GM06990 (cell line): Measurements from ENCODE around the gene SUGP1.

ENCODE experiments used
- DNase-seq: peaks from one replicate; pipeline ENCODE4 v3.0.0-alpha.2; 2011; ENCODE audit not compliant: insufficient read length; ENCODE audit errors: extremely low read depth
- H3K27me3 ChIP-seq: replicated peaks from 2 replicates; pipeline ENCODE4 v1.6.0; 2011; ENCODE audit warnings: low read length; ENCODE audit not compliant: control insufficient read depth, insufficient read depth
- H3K36me3 ChIP-seq: 2 replicates; pipeline ENCODE4 v1.5.1; 2011; ENCODE audit warnings: low read length; ENCODE audit not compliant: control insufficient read depth, insufficient read depth
- H3K4me3 ChIP-seq: replicated peaks from 2 replicates; pipeline ENCODE4 v1.5.1; 2011; ENCODE audit warnings: low read depth, mild to moderate bottlenecking, control low read depth, low read length
- TF ChIP-seq, protein P1 (sequence below): IDR thresholded peaks from 2 replicates; pipeline ENCODE4 v1.5.1; 2011; ENCODE audit warnings: low read length, control low read depth, mild to moderate bottlenecking, inconsistent platforms; ENCODE audit not compliant: insufficient read depth, poor library complexity, severe bottlenecking

The SUGP1 gene

DNA sequence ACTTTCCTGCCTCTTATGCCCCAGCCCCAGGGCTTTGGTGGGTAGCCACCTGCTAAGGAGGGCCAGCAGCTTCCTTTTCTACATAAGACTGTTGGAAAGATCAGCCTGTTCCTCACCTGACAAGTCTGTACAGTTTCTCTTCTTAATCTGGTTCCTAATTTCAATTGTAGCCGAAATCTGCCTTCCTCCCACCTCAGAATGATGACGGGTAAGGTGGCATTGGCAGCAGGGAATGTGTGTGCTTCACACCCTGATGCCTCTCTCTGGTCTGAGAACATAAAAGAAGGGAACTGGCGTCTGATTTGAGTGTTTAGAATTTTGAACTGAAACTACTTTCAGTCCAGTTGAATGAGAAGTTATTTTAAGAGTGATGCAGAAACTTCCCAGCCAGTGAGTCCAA is 16.3 kb upstream of the SUGP1 start:
- no peak for DNase-seq
- no peaks in the 10 kb centered on the region for H3K27me3 ChIP-seq
- TF ChIP-seq, protein P1, sequence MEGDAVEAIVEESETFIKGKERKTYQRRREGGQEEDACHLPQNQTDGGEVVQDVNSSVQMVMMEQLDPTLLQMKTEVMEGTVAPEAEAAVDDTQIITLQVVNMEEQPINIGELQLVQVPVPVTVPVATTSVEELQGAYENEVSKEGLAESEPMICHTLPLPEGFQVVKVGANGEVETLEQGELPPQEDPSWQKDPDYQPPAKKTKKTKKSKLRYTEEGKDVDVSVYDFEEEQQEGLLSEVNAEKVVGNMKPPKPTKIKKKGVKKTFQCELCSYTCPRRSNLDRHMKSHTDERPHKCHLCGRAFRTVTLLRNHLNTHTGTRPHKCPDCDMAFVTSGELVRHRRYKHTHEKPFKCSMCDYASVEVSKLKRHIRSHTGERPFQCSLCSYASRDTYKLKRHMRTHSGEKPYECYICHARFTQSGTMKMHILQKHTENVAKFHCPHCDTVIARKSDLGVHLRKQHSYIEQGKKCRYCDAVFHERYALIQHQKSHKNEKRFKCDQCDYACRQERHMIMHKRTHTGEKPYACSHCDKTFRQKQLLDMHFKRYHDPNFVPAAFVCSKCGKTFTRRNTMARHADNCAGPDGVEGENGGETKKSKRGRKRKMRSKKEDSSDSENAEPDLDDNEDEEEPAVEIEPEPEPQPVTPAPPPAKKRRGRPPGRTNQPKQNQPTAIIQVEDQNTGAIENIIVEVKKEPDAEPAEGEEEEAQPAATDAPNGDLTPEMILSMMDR: no peak
- H3K36me3 ChIP-seq: peaks cover 50% of the 10 kb centered on the region
- H3K4me3 ChIP-seq: no peak overlapping the region

DNA sequence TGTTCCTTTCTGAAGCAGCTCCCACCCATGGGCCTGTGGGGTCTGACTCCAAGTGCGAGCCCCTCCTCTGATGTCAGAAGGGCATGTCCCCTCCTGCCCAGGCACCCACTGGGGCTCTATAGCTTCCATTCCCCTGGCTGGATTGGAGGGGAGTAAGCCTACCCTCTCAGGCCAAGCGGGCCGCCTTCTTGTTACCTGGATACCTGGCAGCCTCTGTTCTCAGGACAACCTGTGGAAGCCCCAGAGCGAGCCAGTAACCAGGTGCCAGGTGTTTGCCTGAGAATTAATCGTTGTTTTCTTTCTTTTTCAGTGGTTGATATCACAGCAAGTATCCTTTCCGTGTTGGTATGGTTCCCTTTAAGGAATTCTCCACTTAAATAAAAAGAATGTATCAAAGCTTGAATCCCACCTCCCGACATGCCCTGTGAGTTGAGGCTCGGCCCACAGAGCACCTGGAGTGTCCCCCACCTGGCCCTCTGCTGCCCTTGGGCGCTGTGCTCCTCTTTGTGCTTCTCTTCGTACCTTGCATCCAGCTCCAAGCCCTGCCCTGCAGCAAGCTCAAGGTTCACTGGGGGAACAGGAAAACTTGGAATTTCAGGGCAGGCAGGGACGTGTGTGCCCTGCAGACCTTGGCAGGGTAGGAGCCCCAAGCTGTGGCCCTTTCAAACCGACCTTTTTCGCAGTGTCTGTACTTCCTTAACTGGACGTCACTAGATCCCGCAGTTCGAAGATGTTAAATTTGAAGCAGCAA is 15.3 kb upstream of the SUGP1 start:
- no peak overlapping the region for H3K4me3 ChIP-seq
- peaks cover 43% of the 10 kb centered on the region for H3K36me3 ChIP-seq
- TF ChIP-seq, protein P1: no peak
- no peak for DNase-seq
- H3K27me3 ChIP-seq: no peaks in the 10 kb centered on the region

DNA sequence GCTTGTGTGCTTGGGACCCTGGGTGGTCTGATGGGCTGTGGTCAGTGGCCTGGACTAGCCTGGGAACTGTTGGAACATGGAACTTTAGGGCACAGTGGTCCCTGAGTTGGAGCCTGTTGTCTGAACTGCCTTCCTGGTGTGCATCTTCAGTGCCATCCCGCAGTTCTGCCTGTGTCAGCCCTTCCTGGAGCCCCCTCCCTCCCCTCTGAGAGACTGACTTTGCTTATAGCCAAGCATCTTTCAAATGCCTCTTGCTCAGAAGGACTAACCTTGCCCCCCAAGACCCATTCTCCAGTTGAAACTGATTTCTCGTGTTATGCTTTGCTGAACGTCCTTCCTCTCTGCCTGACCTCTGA is 14.7 kb upstream of the SUGP1 start:
- TF ChIP-seq, protein P1: no peak
- H3K4me3 ChIP-seq: no peak overlapping the region
- DNase-seq: no peak
- H3K36me3 ChIP-seq: peaks cover 43% of the 10 kb centered on the region
- H3K27me3 ChIP-seq: no peaks in the 10 kb centered on the region

DNA sequence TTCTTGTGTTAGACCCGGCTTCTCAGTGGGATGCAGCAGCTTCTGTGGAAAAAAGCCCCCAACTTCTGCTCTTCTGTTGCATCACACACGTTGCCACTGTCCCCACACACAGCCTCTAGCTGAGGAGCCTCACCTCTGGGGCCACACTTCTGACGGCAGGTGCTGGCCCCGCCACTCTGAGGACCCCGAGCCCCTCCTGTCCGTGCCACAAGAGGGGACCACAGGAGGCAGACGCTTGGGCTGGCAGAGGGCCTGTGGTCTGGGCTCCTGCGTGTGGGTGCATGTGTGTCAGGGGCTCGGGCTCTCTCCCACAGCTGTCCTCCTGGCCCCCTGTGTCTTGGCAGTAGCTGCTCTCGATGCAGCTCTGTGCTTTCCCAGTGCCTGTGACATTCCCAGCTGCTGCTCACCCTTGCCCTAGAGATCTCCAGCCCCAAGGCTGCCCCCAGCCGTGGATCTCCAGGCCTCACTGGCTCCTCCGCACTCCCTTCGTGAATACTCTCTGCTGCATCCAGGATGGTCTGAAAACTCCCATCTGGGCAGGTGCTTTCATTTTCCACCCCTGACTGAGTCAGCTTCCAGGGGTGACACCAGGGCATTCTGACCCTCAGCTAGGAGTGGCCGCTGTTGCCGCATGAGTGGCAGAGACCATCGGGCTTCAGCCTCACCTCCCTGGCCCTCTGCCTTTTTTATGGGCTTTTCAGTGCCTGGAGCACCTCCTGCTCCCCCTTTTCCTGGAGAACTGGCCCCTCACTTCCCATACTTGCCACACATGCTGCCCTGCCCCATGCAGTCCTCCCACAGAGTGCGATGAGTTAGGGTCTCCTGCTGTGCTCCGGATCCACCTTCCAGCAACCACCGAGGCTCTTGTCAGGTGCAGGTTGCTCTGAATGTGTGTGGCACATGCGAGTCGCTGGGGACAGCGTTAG is 14.0 kb upstream of the SUGP1 start:
- no peak for DNase-seq
- H3K27me3 ChIP-seq: no peaks in the 10 kb centered on the region
- peaks cover 46% of the 10 kb centered on the region for H3K36me3 ChIP-seq
- TF ChIP-seq, protein P1: no peak
- H3K4me3 ChIP-seq: no peak overlapping the region

DNA sequence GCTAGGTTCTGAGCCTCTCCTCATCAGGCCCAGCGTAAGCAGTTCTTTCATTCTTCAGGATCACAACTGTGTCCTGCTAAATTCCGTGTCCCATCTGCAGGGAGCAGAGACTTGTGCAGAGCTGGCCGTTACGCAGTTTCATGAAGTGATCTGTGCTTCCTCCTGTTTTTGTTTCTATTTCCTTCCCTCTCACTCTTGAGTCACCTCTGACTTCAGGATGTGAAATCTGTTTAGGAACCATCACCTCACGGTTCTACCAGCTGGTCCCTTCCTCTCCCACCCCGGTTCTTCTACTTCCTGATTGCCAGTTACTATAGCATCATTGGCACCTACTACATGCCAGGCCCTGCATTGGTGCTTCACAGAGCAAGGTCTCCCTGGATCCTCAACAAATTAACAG is 8.8 kb upstream of the SUGP1 start:
- TF ChIP-seq, protein P1: no peak
- Histone ChIP-seq H3K27me3 (no peaks in the 10 kb centered on the region), H3K4me3 (no peak overlapping the region), H3K36me3 (peaks cover 24% of the 10 kb centered on the region)
- DNase-seq: no peak
